GM23338 (cell line): ENCODE measurements around the gene NNMT. TPM values are rescaled to one million over a fixed set of nuclear protein-coding genes. Genes with fewer than 3 reads are reported as not detected.

Experiments used
- ATAC-seq: fragments of 200-7000 bp; cut with Tn5 transposase; 3 replicates; pipeline ENCODE4 v1.9.1; 2020
- DNase-seq: peaks from one replicate; pipeline ENCODE4 v3.0.0-alpha.2; 2015; ENCODE audit warnings: low spot score
- H2AFZ ChIP-seq: fragments of 200-600 bp; sonication (generic); 2 replicates; pipeline ENCODE4 v1.8.0; 2016; ENCODE audit warnings: antibody characterized with exemption, mild to moderate bottlenecking, moderate library complexity
- H3F3A ChIP-seq: fragments of 200-600 bp; sonication (generic); replicated peaks from 2 replicates; pipeline ENCODE4 v1.8.0; 2017; ENCODE audit warnings: antibody characterized with exemption, mixed run types, low read depth
- H3K27ac ChIP-seq: fragments of 200-600 bp; sonication (generic); 2 replicates; pipeline ENCODE4 v1.6.1; 2016; ENCODE audit warnings: low read depth
- H3K27me3 ChIP-seq: fragments of 200-600 bp; sonication (generic); 2 replicates; pipeline ENCODE4 v1.8.0; 2016; ENCODE audit warnings: mild to moderate bottlenecking, mixed run types, moderate library complexity; ENCODE audit not compliant: insufficient read depth
- H3K36me3 ChIP-seq: fragments of 200-600 bp; sonication (generic); 2 replicates; pipeline ENCODE4 v1.8.0; 2016; ENCODE audit warnings: mild to moderate bottlenecking; ENCODE audit not compliant: insufficient read depth
- H3K4me1 ChIP-seq: fragments of 200-600 bp; sonication (generic); 2 replicates; pipeline ENCODE4 v1.8.0; 2016; ENCODE audit warnings: mild to moderate bottlenecking, moderate library complexity; ENCODE audit not compliant: insufficient read depth
- H3K4me2 ChIP-seq: fragments of 200-600 bp; sonication (generic); 2 replicates; pipeline ENCODE4 v1.7.1; 2017; ENCODE audit warnings: mixed run types
- H3K4me3 ChIP-seq: fragments of 200-600 bp; sonication (generic); 2 replicates; pipeline ENCODE4 v1.6.1; 2016; ENCODE audit warnings: mixed run types
- H3K79me2 ChIP-seq: fragments of 200-600 bp; sonication (generic); replicated peaks from 2 replicates; pipeline ENCODE4 v1.8.0; 2017; ENCODE audit warnings: mild to moderate bottlenecking; ENCODE audit not compliant: insufficient read depth
- H3K9me2 ChIP-seq: fragments of 200-600 bp; sonication (generic); 2 replicates; pipeline ENCODE4 v1.8.0; 2017; ENCODE audit not compliant: insufficient read depth
- H4K20me1 ChIP-seq: fragments of 200-600 bp; sonication (generic); replicated peaks from 2 replicates; pipeline ENCODE4 v1.8.0; 2017; ENCODE audit warnings: mild to moderate bottlenecking; ENCODE audit not compliant: insufficient read depth
- H3K27ac Mint-ChIP-seq: 2 replicates; pipeline ENCODE4 v1.8.0; 2020; ENCODE audit warnings: inconsistent platforms, mild to moderate bottlenecking, moderate library complexity, mixed read lengths
- H3K27me3 Mint-ChIP-seq: 3 replicates; pipeline ENCODE4 v1.8.0; 2022; ENCODE audit warnings: low read depth, mild to moderate bottlenecking, moderate library complexity, mixed read lengths, inconsistent platforms; ENCODE audit not compliant: insufficient read depth, poor library complexity
- H3K36me3 Mint-ChIP-seq: 3 replicates; pipeline ENCODE4 v1.8.0; 2021; ENCODE audit warnings: low read depth, mild to moderate bottlenecking, inconsistent platforms, moderate library complexity, mixed read lengths
- H3K4me1 Mint-ChIP-seq: 3 replicates; pipeline ENCODE4 v1.8.0; 2020; ENCODE audit warnings: mild to moderate bottlenecking, inconsistent platforms, mixed read lengths
- H3K4me3 Mint-ChIP-seq: 3 replicates; pipeline ENCODE4 v1.8.0; 2021; ENCODE audit warnings: moderate library complexity, mild to moderate bottlenecking, inconsistent platforms, mixed read lengths
- H3K9me3 Mint-ChIP-seq: 3 replicates; pipeline ENCODE4 v1.8.0; 2020; ENCODE audit warnings: moderate library complexity, mild to moderate bottlenecking, inconsistent platforms, mixed read lengths
- EZH2phosphoT487 ChIP-seq: fragments of 200-600 bp; sonication (generic); IDR thresholded peaks from one replicate; pipeline ENCODE4 v1.8.1; 2018; ENCODE audit warnings: antibody characterized with exemption; ENCODE audit not compliant: unreplicated experiment
- JUNB ChIP-seq: IDR thresholded peaks from one replicate; pipeline ENCODE4 v1.6.1; 2016; ENCODE audit warnings: antibody characterized with exemption; ENCODE audit not compliant: unreplicated experiment
- NANOG ChIP-seq: IDR thresholded peaks from 2 replicates; pipeline ENCODE4 v1.6.1; 2016; ENCODE audit warnings: antibody characterized with exemption, borderline replicate concordance
- POLR2AphosphoS5 ChIP-seq: IDR thresholded peaks from 2 replicates; pipeline ENCODE4 v1.6.1; 2016; ENCODE audit warnings: antibody characterized with exemption, low read depth
- polyA plus RNA-seq: library from polyadenylated mRNA; unstranded; fragments of >200 nt; fragmentation: Nextera tagmentation; extraction: Ambion mirVana; gene quantifications from 2 replicates; pipeline ENCODE4 v1.2.1, GENCODE V29; 2016
- total RNA-seq: library from RNA; depleted of rRNA; stranded (reverse); fragments of >200 nt; shearing (Covaris generic); gene quantifications from 2 replicates; pipeline ENCODE4 v1.2.3, GENCODE V29; 2014
- TF ChIP-seq, protein P1 (sequence below): IDR thresholded peaks from one replicate; pipeline ENCODE4 v1.6.1; 2018; ENCODE audit warnings: antibody characterized with exemption; ENCODE audit not compliant: unreplicated experiment
- TF ChIP-seq, protein P2 (sequence below): IDR thresholded peaks from 2 replicates; pipeline ENCODE4 v1.6.1; 2016; ENCODE audit warnings: antibody characterized with exemption
- TF ChIP-seq, protein P3 (sequence below): fragments of 250-450 bp; sonication (Bioruptor Pico); IDR thresholded peaks from 2 replicates; pipeline ENCODE4 v1.5.0; 2020; ENCODE audit warnings: mild to moderate bottlenecking, moderate library complexity

The NNMT gene
- total and polyA plus RNA-seq, 2 experiments from 2014 or later: 0.40 TPM; not detected in 1

GRCh38 chr11:114250180-114250579, 46.0 kb upstream of the NNMT start:
- Histone ChIP-seq H3K4me1 (peaks cover 15% of the 10 kb centered on the region), H3K9me2 (no peaks in the 10 kb centered on the region), H3K4me3 (no peak overlapping the region), H3K36me3 (no peaks in the 10 kb centered on the region), H2AFZ (no peak overlapping the region), H3K79me2 (no peaks in the 10 kb centered on the region), H3K27me3 (no peaks in the 10 kb centered on the region), H3K27ac (no peak overlapping the region), H3K4me2 (no peak overlapping the region), H4K20me1 (no peaks in the 10 kb centered on the region), H3F3A (no peaks in the 10 kb centered on the region)
- H3K27ac Mint-ChIP-seq: 0 out of 2 replicates have a peak overlapping the region, but pooled peaks have one; percentile 14
- ATAC-seq (no peak), DNase-seq (no peak)
- TF ChIP-seq POLR2AphosphoS5 (no peak), EZH2phosphoT487 (no peak), NANOG (no peak), JUNB (no peak)
- TF ChIP-seq, protein P1, sequence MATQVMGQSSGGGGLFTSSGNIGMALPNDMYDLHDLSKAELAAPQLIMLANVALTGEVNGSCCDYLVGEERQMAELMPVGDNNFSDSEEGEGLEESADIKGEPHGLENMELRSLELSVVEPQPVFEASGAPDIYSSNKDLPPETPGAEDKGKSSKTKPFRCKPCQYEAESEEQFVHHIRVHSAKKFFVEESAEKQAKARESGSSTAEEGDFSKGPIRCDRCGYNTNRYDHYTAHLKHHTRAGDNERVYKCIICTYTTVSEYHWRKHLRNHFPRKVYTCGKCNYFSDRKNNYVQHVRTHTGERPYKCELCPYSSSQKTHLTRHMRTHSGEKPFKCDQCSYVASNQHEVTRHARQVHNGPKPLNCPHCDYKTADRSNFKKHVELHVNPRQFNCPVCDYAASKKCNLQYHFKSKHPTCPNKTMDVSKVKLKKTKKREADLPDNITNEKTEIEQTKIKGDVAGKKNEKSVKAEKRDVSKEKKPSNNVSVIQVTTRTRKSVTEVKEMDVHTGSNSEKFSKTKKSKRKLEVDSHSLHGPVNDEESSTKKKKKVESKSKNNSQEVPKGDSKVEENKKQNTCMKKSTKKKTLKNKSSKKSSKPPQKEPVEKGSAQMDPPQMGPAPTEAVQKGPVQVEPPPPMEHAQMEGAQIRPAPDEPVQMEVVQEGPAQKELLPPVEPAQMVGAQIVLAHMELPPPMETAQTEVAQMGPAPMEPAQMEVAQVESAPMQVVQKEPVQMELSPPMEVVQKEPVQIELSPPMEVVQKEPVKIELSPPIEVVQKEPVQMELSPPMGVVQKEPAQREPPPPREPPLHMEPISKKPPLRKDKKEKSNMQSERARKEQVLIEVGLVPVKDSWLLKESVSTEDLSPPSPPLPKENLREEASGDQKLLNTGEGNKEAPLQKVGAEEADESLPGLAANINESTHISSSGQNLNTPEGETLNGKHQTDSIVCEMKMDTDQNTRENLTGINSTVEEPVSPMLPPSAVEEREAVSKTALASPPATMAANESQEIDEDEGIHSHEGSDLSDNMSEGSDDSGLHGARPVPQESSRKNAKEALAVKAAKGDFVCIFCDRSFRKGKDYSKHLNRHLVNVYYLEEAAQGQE: no peak
- TF ChIP-seq, protein P2, sequence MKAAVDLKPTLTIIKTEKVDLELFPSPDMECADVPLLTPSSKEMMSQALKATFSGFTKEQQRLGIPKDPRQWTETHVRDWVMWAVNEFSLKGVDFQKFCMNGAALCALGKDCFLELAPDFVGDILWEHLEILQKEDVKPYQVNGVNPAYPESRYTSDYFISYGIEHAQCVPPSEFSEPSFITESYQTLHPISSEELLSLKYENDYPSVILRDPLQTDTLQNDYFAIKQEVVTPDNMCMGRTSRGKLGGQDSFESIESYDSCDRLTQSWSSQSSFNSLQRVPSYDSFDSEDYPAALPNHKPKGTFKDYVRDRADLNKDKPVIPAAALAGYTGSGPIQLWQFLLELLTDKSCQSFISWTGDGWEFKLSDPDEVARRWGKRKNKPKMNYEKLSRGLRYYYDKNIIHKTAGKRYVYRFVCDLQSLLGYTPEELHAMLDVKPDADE: no peak
- TF ChIP-seq, protein P3, sequence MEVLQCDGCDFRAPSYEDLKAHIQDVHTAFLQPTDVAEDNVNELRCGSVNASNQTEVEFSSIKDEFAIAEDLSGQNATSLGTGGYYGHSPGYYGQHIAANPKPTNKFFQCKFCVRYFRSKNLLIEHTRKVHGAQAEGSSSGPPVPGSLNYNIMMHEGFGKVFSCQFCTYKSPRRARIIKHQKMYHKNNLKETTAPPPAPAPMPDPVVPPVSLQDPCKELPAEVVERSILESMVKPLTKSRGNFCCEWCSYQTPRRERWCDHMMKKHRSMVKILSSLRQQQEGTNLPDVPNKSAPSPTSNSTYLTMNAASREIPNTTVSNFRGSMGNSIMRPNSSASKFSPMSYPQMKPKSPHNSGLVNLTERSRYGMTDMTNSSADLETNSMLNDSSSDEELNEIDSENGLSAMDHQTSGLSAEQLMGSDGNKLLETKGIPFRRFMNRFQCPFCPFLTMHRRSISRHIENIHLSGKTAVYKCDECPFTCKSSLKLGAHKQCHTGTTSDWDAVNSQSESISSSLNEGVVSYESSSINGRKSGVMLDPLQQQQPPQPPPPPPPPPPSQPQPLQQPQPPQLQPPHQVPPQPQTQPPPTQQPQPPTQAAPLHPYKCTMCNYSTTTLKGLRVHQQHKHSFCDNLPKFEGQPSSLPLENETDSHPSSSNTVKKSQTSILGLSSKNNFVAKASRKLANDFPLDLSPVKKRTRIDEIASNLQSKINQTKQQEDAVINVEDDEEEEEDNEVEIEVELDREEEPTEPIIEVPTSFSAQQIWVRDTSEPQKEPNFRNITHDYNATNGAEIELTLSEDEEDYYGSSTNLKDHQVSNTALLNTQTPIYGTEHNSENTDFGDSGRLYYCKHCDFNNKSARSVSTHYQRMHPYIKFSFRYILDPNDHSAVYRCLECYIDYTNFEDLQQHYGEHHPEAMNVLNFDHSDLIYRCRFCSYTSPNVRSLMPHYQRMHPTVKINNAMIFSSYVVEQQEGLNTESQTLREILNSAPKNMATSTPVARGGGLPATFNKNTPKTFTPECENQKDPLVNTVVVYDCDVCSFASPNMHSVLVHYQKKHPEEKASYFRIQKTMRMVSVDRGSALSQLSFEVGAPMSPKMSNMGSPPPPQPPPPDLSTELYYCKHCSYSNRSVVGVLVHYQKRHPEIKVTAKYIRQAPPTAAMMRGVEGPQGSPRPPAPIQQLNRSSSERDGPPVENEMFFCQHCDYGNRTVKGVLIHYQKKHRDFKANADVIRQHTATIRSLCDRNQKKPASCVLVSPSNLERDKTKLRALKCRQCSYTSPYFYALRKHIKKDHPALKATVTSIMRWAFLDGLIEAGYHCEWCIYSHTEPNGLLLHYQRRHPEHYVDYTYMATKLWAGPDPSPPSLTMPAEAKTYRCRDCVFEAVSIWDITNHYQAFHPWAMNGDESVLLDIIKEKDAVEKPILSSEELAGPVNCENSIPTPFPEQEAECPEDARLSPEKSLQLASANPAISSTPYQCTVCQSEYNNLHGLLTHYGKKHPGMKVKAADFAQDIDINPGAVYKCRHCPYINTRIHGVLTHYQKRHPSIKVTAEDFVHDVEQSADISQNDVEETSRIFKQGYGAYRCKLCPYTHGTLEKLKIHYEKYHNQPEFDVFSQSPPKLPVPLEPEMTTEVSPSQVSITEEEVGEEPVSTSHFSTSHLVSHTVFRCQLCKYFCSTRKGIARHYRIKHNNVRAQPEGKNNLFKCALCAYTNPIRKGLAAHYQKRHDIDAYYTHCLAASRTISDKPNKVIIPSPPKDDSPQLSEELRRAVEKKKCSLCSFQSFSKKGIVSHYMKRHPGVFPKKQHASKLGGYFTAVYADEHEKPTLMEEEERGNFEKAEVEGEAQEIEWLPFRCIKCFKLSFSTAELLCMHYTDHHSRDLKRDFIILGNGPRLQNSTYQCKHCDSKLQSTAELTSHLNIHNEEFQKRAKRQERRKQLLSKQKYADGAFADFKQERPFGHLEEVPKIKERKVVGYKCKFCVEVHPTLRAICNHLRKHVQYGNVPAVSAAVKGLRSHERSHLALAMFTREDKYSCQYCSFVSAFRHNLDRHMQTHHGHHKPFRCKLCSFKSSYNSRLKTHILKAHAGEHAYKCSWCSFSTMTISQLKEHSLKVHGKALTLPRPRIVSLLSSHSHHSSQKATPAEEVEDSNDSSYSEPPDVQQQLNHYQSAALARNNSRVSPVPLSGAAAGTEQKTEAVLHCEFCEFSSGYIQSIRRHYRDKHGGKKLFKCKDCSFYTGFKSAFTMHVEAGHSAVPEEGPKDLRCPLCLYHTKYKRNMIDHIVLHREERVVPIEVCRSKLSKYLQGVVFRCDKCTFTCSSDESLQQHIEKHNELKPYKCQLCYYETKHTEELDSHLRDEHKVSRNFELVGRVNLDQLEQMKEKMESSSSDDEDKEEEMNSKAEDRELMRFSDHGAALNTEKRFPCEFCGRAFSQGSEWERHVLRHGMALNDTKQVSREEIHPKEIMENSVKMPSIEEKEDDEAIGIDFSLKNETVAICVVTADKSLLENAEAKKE (CRISPR knock-in tag): no peak
- no peaks in the 10 kb centered on the region for H3K36me3 Mint-ChIP-seq
- H3K4me3 Mint-ChIP-seq: no peak overlapping the region
- no peaks in the 10 kb centered on the region for H3K9me3 Mint-ChIP-seq
- peaks cover 23% of the 10 kb centered on the region for H3K4me1 Mint-ChIP-seq
- peaks cover 7% of the 10 kb centered on the region for H3K27me3 Mint-ChIP-seq
